CD4-positive, alpha-beta memory T cell (primary cell): ENCODE data around the gene ZBTB16. TPM values are rescaled to one million over a fixed set of nuclear protein-coding genes. Genes with fewer than 3 reads are reported as not detected.

Experiments
- CTCF ChIA-PET: fragments of 350-600 bp; sonication (Branson Sonifier 250); formaldehyde crosslinking; loops from one replicate; lab custom pipeline; 2021; ENCODE audit warnings: inconsistent platforms; ENCODE audit not compliant: partially characterized antibody; lab: Charles Lee
- POLR2A ChIA-PET: fragments of 350-600 bp; sonication (Branson Sonifier 250); formaldehyde crosslinking; loops from one replicate; lab custom pipeline; 2021; ENCODE audit not compliant: partially characterized antibody; lab: Charles Lee
- DNase-seq, 5 donors: peaks; one replicate each; pipeline versions ENCODE4 v3.0.0 to v3.0.0-alpha.2; 2020 to 2022; ENCODE audit warnings: mixed read lengths in 1 of 5
- H3K27ac ChIP-seq: one replicate; pipeline ENCODE4 v1.7.0; 2013; ENCODE audit warnings: low read depth, low read length
- H3K27me3 ChIP-seq: 2 replicates; pipeline ENCODE4 v1.7.0; 2013; ENCODE audit warnings: mild to moderate bottlenecking, low read length, moderate library complexity; ENCODE audit not compliant: insufficient read depth
- H3K36me3 ChIP-seq: 2 replicates; pipeline ENCODE4 v1.7.0; 2013; ENCODE audit warnings: mild to moderate bottlenecking, low read length, moderate library complexity; ENCODE audit not compliant: insufficient read depth
- H3K4me1 ChIP-seq: 2 replicates; pipeline ENCODE4 v1.7.0; 2013; ENCODE audit warnings: mild to moderate bottlenecking, low read length, moderate library complexity; ENCODE audit not compliant: insufficient read depth
- H3K4me3 ChIP-seq, 2 donors: one replicate each; pipeline ENCODE4 v1.7.0; 2013; ENCODE audit warnings: low read length in 2 of 2, mild to moderate bottlenecking in 1 of 2
- H3K9me3 ChIP-seq, 2 donors: one replicate each; pipeline ENCODE4 v1.7.0; 2013; ENCODE audit warnings: low read length in 2 of 2, control low read depth in 1 of 2; ENCODE audit not compliant: control insufficient read depth in 1 of 2
- H3K27ac Mint-ChIP-seq, 7 donors: one replicate each; pipeline ENCODE4 v1.8.0; 2020 to 2021; ENCODE audit warnings: mixed read lengths in 7 of 7, mild to moderate bottlenecking in 6 of 7, inconsistent platforms in 3 of 7, moderate library complexity in 3 of 7
- H3K27me3 Mint-ChIP-seq, 2 donors: one replicate each; pipeline ENCODE4 v1.8.0; 2020 to 2021; ENCODE audit warnings: mixed read lengths in 2 of 2
- H3K36me3 Mint-ChIP-seq, 2 donors: one replicate each; pipeline ENCODE4 v1.8.0; 2020 to 2021; ENCODE audit warnings: mixed read lengths in 2 of 2, inconsistent platforms in 1 of 2, mild to moderate bottlenecking in 1 of 2
- H3K4me1 Mint-ChIP-seq, 4 donors: one replicate each; pipeline ENCODE4 v1.8.0; 2020 to 2021; ENCODE audit warnings: mixed read lengths in 4 of 4, mild to moderate bottlenecking in 1 of 4
- H3K4me3 Mint-ChIP-seq, 8 donors: one replicate each; pipeline ENCODE4 v1.8.0; 2020 to 2021; ENCODE audit warnings: mixed read lengths in 8 of 8, mild to moderate bottlenecking in 7 of 8, moderate library complexity in 6 of 8, inconsistent platforms in 3 of 8
- H3K9me3 Mint-ChIP-seq, 8 donors: one replicate each; pipeline ENCODE4 v1.8.0; 2020 to 2021; ENCODE audit warnings: mixed read lengths in 8 of 8, mild to moderate bottlenecking in 5 of 8, inconsistent platforms in 3 of 8, moderate library complexity in 1 of 8
- intact Hi-C: fragments of 100-400 bp; cut with micrococcal nuclease; formaldehyde crosslinking; loops from one replicate; pipeline ENCODE4 v1.15.1; 2023
- polyA plus RNA-seq, 2 donors: library from polyadenylated mRNA; unstranded; fragments of 300-500 nt; fragmentation: Illumina TruSeq; gene quantifications; one replicate each; pipeline ENCODE4 v1.2.3, GENCODE V29; 2021
- total RNA-seq, 2 experiments: library from RNA; stranded (reverse); gene quantifications; one replicate each; pipeline ENCODE4 v1.2.3, GENCODE V29; 2021

Gene ZBTB16
- total and polyA plus RNA-seq, 4 experiments from 2014 or later = 5.6 to 28.4 (median 8.6) TPM

DNA sequence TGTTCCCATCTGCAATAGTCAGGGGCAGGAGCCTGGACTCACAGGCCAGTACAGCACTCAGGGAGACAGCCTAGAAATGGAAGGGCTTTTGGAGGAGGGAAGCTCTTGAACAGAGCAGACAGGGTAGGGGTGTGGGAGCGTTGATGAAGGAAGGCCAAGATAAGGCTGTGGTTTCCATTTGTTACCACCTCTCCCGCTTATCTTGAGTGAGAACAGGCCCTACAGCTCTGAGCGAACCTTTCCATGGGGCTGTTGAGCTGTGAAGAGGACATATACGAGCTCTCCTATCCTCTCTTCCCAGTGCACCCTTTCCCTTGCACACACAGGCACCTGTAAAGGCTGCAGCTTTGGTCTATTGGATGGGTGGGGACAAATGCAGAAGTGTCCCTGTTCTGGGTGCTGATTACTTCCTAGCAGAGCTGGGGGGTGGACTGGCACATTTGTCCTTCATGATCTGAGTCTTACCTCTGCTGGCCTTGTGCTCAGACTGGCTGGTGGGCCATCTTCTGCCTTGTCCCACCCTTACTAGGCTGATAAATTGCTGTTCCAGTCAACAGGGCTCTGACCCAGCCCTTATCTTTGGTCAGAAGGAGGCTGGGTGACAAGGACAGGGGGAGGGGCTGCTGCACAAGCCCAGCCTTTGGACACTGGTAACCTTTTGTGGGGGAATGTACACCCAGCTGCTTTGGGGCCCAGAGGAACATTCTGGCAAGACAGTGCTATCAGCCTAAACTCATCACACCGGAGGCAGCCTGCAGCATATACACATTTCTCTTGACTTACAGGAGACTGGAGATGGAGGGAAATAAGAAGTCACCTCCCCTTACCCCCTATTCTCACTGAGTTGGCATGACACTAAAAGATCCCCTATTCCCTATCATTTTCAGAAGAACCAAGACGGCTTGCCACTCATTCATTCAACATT lies 156.6 kb downstream of the ZBTB16 start:
- H3K27me3 ChIP-seq = no peaks in the 10 kb centered on the region
- DNase-seq = no peak
- intact Hi-C loops = no loop called here
- no peak overlapping the region for H3K27ac ChIP-seq
- ChIA-PET POLR2A (interaction anchor here (0.9 to 2.4 kb wide), 5 partner anchors 8 to 56 kb away, joined by 3 to 11 read pairs (median 6); no protein-coding TSS in a partner anchor), CTCF (interaction anchor here (0.9 to 1.6 kb wide), 5 partner anchors 8 to 320 kb away, joined by 3 to 4 read pairs (median 3); no protein-coding TSS in a partner anchor)
- H3K4me3 ChIP-seq = peak overlapping the region in 1 of 2 donors; percentile 26
- Mint-ChIP-seq H3K9me3 (no peaks in the 10 kb centered on the region), H3K4me3 (peak overlapping the region in 7 of 8 donors; percentile 53 to 76 (median 65)), H3K4me1 (peaks cover 32 to 48% (median 39%) of the 10 kb centered on the region in 4 donors), H3K36me3 (no peaks in the 10 kb centered on the region), H3K27ac (peak overlapping the region; percentile 14 to 70 (median 53)), H3K27me3 (no peaks in the 10 kb centered on the region)
- peaks cover 35% of the 10 kb centered on the region for H3K4me1 ChIP-seq
- H3K36me3 ChIP-seq = no peaks in the 10 kb centered on the region
- H3K9me3 ChIP-seq = no peaks in the 10 kb centered on the region

DNA sequence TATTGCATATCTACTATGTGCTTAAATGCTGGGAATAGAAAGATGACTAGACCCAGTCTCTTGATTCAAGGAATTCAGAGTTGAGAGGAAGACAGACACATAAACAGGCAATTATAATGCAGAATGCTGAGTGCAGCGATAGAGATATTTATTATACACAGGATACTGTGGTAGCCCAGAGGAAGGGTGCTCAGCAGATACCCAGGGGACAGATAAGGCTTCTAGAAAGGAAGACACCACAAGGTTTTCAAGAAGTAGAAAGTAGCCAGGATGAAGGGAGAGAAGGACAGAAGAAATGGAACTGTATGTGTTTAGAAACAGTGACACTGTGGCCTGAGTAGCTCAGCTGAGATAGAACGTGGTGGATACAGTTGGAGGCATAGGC lies 157.3 kb downstream of the ZBTB16 start:
- intact Hi-C loops = no loop called here
- Mint-ChIP-seq H3K27me3 (no peaks in the 10 kb centered on the region), H3K4me1 (peaks cover 29 to 48% (median 40%) of the 10 kb centered on the region in 4 donors), H3K9me3 (no peaks in the 10 kb centered on the region), H3K36me3 (no peaks in the 10 kb centered on the region), H3K4me3 (peak overlapping the region in 7 of 8 donors; percentile 7 to 66 (median 53)), H3K27ac (peak overlapping the region in 6 of 7 donors; percentile 6 to 70 (median 37))
- Histone ChIP-seq H3K27ac (no peak overlapping the region), H3K4me1 (peaks cover 35% of the 10 kb centered on the region), H3K9me3 (no peaks in the 10 kb centered on the region), H3K27me3 (no peaks in the 10 kb centered on the region), H3K36me3 (no peaks in the 10 kb centered on the region), H3K4me3 (peak overlapping the region in 1 of 2 donors; percentile 26)
- CTCF ChIA-PET = interaction anchor here (1.1 to 1.6 kb wide), 4 partner anchors 32 to 181 kb away, joined by 3 to 6 read pairs (median 4); no protein-coding TSS in a partner anchor
- DNase-seq = peak in 3 of 5 donors; percentile 17 to 23 (median 20)
- POLR2A ChIA-PET = interaction anchor here (0.9 to 2.4 kb wide), 4 partner anchors 9 to 34 kb away, joined by 3 to 11 read pairs (median 5); no protein-coding TSS in a partner anchor

DNA sequence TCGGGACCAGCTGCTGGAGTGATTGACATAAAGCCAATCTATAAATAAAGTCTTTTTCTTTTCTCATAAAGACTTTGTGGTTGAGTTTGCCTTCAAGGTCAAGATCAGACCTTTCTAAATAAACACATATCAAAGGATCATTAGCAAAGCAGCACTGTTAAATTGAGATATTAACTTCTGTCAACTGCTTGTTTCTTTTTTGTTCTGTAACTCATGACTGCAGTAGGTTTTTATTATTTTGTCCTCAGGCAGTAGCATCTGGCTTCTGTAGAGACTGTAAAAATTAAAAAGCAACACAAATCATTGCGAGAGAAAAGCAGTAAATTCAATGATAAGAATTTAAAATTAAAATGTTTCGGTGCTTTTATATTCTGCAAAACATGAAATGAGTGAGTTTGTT lies 159.0 kb downstream of the ZBTB16 start:
- Histone ChIP-seq H3K36me3 (no peaks in the 10 kb centered on the region), H3K27me3 (no peaks in the 10 kb centered on the region), H3K4me3 (no peak overlapping the region), H3K27ac (no peak overlapping the region), H3K9me3 (no peaks in the 10 kb centered on the region), H3K4me1 (peaks cover 35% of the 10 kb centered on the region)
- H3K4me1 Mint-ChIP-seq = peaks cover 29 to 44% (median 40%) of the 10 kb centered on the region in 4 donors
- ChIA-PET CTCF (no interaction called here), POLR2A (interaction anchor here (2.3 kb wide), 1 partner anchor 35 kb away, joined by 7 read pairs; no protein-coding TSS in a partner anchor)
- H3K36me3 Mint-ChIP-seq = no peaks in the 10 kb centered on the region
- intact Hi-C loops = no loop called here
- no peak overlapping the region for H3K27ac Mint-ChIP-seq
- peak overlapping the region in 1 of 8 donors; percentile 15 for H3K4me3 Mint-ChIP-seq
- H3K27me3 Mint-ChIP-seq = no peaks in the 10 kb centered on the region
- no peak for DNase-seq
- H3K9me3 Mint-ChIP-seq = no peaks in the 10 kb centered on the region

DNA sequence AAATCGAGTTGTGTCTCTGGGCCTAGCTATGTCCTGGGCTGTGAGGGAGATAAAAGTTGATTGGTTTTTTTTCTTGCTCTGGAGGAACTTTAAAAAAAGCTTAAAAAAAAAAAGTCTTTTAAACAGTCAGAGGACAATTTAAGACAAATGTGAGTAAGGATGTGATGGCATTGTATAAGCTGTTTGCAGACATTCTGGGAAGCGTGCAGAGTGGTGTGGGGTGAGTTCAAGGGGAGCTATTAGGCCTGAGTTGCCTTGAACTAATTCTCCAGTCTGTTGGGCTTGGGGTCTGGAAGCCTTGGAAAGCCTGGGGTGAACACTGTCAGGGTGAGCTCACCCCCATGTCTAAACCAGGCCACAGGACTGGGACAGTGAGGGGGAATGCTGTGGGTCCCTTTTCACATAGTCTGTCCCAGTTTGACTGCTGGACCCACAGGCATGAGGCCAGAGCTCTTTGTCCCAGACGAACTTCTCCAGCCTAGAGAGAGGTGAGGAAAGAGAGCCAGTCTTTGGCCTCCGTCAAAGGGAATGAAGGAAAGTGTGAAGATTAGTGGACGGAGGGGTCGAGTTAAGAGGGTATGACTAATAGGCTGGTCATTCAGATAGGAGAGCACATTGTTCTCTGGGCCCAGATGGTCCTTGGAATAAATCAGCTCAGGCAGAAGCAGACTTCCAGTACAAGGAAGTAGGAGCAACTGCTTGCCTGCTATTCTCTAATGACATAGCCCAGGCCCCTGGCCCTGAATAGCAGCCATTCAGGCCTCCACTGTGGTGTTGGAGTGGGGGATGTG lies 160.2 kb downstream of the ZBTB16 start:
- ChIA-PET POLR2A (no interaction called here), CTCF (interaction anchor here (2.0 kb wide), 1 partner anchor 41 kb away, joined by 6 read pairs; no protein-coding TSS in a partner anchor)
- Mint-ChIP-seq H3K4me1 (peaks cover 28 to 38% (median 33%) of the 10 kb centered on the region in 4 donors), H3K36me3 (no peaks in the 10 kb centered on the region), H3K27me3 (no peaks in the 10 kb centered on the region), H3K4me3 (no peak overlapping the region), H3K9me3 (no peaks in the 10 kb centered on the region), H3K27ac (no peak overlapping the region)
- Histone ChIP-seq H3K4me3 (no peak overlapping the region), H3K4me1 (peaks cover 35% of the 10 kb centered on the region), H3K36me3 (no peaks in the 10 kb centered on the region), H3K27ac (no peak overlapping the region), H3K27me3 (no peaks in the 10 kb centered on the region), H3K9me3 (no peaks in the 10 kb centered on the region)
- DNase-seq = no peak
- intact Hi-C loops = no loop called here

DNA sequence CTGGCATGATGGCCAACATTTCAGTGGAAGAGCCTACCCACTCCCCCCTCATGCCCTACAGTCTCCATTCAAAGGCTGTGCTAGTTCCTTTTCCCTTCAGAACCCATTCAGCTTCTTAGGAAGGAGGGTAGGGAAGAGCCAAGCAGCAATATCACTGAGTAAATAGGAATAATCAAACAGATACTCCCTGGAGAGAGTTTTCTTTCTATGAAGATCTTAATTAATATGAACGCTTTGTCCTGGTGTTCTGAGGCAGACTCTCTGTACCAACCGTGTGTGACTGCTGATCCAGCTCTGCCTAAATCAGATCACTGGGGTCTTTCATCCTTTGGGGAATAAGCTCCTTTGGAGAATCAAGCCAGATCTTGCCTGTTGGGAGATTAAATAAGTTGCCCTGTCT lies 161.5 kb downstream of the ZBTB16 start:
- peak overlapping the region in 1 of 7 donors; percentile 55 for H3K27ac Mint-ChIP-seq
- intact Hi-C loops = no loop called here
- CTCF ChIA-PET = interaction anchor here (0.9 to 2.0 kb wide), 3 partner anchors 14 to 40 kb away, joined by 3 to 6 read pairs (median 4); no protein-coding TSS in a partner anchor

DNA sequence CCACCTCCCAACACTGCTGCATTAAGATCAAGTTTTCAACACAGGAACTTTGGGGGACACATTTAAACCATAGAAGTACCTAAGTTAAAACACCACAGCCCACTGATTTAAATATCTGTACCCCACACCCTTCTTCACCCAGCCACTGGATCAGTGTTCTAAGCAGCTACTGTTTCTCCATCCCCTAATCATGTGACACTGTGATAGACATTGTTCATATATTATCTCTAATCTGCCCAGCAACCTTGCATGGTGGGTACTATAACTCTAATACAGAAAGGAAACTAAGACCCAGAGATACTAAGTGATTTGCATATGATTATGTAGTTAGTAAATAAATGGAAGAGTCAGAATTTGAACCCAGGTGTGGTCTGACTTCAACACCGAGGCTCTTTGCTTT lies 166.2 kb downstream of the ZBTB16 start:
- H3K27ac Mint-ChIP-seq = no peak overlapping the region
- Histone ChIP-seq H3K36me3 (no peaks in the 10 kb centered on the region), H3K27ac (no peak overlapping the region), H3K4me3 (no peak overlapping the region), H3K4me1 (peaks cover 6% of the 10 kb centered on the region), H3K27me3 (no peaks in the 10 kb centered on the region), H3K9me3 (no peaks in the 10 kb centered on the region)
- H3K4me1 Mint-ChIP-seq = peaks cover 8 to 20% (median 16%) of the 10 kb centered on the region in 4 donors
- intact Hi-C loops = no loop called here
- H3K9me3 Mint-ChIP-seq = no peaks in the 10 kb centered on the region
- ChIA-PET POLR2A (no interaction called here), CTCF (interaction anchor here (1.1 kb wide), 1 partner anchor 37 kb away, joined by 3 read pairs; no protein-coding TSS in a partner anchor)
- H3K36me3 Mint-ChIP-seq = no peaks in the 10 kb centered on the region
- no peak overlapping the region for H3K4me3 Mint-ChIP-seq
- DNase-seq = no peak
- no peaks in the 10 kb centered on the region for H3K27me3 Mint-ChIP-seq

More for the DNA sequence above, 161.5 kb downstream of the ZBTB16 start:
- Histone ChIP-seq H3K4me3 (no peak overlapping the region), H3K27me3 (no peaks in the 10 kb centered on the region), H3K4me1 (peaks cover 24% of the 10 kb centered on the region), H3K9me3 (no peaks in the 10 kb centered on the region), H3K27ac (no peak overlapping the region), H3K36me3 (no peaks in the 10 kb centered on the region)
- POLR2A ChIA-PET = no interaction called here
- no peak for DNase-seq
- no peaks in the 10 kb centered on the region for H3K9me3 Mint-ChIP-seq
- no peaks in the 10 kb centered on the region for H3K36me3 Mint-ChIP-seq
- H3K4me3 Mint-ChIP-seq = no peak overlapping the region
- H3K27me3 Mint-ChIP-seq = no peaks in the 10 kb centered on the region
- H3K4me1 Mint-ChIP-seq = peaks cover 22 to 36% (median 27%) of the 10 kb centered on the region in 4 donors
